Measurements from ENCODE around the gene RPL7L1.

The RPL7L1 gene

DNA sequence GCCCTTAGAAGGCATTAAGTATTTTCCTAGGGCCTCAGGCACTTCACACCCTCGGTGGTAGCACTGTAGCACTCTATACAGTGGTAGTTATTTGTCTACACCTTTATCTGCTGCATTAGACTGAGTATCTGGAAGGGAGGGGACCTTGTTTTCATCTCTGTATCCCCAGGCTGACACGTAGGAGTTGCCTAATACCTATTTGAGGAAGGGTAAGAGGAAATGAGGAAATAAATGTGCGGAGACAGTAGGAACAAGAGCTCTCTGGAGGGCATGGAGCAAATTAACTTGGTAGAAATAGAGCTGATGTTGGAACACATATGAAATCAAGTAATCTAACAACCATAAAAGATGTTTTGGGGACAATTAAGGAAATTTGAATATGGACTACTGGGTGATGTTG, 53.8 kb downstream of the RPL7L1 start:
- peak; percentile 60 for DNase-seq (ENCODE audit: low spot score)

DNA sequence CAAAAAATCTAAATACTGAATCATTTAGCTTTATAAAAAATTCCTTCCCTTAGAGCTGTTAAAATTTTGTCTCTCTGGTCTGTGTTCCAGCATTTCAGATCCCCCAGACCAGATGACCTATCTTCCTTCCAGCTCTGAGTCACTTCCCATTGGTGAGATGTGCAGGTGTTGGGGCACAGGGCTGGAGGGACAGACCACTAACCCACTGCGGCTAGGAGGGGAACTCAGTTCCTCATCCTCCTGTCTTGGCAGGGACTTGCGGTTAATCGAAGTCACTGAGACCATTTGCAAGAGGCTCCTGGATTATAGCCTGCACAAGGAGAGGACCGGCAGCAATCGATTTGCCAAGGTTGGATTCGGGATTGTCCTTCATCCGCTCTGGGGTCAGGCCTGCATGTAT, 55.9 kb downstream of the RPL7L1 start:
- no peak for DNase-seq (ENCODE audit: low spot score)

DNA sequence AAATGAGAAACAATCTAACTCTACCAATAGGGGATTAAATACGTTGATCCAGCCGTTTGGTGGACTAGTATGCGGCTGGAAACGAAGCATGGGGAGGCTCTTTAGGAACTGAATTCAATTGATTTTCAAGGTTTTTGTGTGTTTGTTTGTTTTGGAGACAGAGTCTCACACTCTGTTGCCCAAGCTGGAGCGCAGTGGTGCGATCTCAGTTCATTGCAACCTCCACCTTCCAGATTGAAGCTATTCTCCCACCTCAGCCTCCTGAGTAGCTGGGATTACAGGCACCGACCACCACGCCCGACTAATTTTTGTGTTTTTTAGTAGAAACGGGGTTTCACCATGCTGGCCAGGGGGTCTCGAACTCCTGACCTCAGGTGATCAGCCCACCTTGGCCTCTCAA, 57.0 kb downstream of the RPL7L1 start:
- DNase-seq (ENCODE audit: low spot score), result no peak

DNA sequence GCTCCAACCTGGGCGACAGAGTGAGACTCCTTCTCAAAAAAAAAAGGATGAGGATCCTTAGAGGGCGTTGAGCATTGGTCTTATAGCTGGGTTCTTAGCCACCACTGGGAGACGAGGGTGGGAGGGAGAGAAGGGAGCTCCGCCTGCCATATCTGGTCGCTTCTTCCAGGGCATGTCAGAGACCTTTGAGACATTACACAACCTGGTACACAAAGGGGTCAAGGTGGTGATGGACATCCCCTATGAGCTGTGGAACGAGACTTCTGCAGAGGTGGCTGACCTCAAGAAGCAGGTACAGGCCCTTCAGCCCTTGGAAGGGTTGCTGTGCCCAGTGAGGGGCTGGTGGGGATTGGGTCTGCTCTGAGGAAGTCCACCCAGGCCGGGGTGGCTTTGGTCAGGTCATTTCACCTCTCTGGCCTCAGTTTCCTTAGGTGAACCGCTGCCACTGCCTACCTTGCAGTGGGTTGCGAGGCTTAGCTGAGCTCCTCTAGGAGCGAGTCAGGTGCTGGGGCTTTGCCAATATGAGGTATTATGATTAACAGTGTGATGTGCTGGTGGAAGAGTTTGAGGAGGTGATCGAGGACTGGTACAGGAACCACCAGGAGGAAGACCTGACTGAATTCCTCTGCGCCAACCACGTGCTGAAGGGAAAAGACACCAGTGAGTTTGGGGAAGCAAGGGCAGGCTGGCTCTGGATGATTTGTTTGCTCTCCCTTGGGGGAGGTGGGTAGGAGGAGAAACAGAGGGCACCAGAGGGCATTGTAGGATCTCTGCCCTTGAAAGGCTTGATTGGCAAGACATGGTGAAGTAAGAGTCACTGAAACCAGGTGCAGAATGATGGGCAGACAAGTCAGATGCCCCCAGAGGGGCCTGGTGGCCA, 58.4 kb downstream of the RPL7L1 start:
- DNase-seq (ENCODE audit: low spot score), result no peak

DNA sequence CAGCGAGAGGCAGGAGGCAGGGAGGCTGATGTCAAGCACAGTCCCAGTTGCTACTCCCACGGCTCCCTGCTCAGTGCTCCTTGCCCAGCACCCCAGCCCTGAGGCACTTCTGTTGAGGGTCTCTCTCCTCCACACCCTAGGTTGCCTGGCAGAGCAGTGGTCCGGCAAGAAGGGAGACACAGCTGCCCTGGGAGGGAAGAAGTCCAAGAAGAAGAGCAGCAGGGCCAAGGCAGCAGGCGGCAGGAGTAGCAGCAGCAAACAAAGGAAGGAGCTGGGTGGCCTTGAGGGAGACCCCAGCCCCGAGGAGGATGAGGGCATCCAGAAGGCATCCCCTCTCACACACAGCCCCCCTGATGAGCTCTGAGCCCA, 59.0 kb downstream of the RPL7L1 start:
- no peak for DNase-seq (ENCODE audit: low spot score)

DNA sequence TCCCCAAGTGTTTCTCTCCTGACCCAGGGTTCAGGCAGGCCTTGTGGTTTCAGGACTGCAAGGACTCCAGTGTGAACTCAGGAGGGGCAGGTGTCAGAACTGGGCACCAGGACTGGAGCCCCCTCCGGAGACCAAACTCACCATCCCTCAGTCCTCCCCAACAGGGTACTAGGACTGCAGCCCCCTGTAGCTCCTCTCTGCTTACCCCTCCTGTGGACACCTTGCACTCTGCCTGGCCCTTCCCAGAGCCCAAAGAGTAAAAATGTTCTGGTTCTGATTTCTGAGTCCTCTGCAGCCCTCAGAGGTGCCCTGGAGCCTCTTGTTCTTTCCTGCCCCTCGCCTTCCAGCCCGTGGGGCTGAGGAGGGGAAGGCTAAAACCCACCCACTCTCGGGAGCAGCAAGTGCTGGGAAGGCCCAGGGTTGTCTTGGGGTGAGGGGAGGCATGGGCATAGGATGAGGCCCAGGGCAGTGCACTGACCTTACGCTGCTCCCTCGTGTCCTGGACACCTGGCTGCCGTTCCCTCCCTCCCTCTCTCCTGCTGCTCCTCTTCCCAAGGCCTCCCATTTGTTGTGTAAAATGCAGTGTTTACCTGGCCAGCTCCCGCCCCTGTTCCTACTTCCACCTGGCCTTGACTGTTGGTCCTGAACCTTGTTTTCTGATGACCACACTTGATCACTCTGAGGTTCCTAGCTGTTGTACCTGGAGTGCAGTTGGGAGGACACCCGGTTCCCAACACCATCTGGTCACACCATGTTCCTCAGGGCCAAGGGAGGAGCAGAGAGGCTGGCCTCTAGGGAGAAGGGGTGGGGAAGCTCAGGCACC, 59.8 kb downstream of the RPL7L1 start:
- no peak for DNase-seq (ENCODE audit: low spot score)

Data from pons (tissue), 1 donor.